Measurements from ENCODE around the gene TDRKH.

The TDRKH gene

GRCh38 chr1:151763990-151764389 is 26.3 kb downstream of the TDRKH start:
- no peak for TF ChIP-seq CTCF (IDR thresholded peaks at IDR 0.05; ENCODE audit: low read depth, low read length)
- peak; percentile 3 to 18 for DNase-seq (ENCODE audit: low read depth in 2 of 2)
- peak overlapping the region; percentile 81 to 85 for H3K4me3 ChIP-seq (replicated peaks in 1 of 2; ENCODE audit: low read depth in 2 of 2, low read length in 2 of 2)

GRCh38 chr1:151762941-151763921 is 27.1 kb downstream of the TDRKH start, which contains the start of gene MRPL9:
MRPL9 (minus strand) TSS chr1:151763496; CDS start chr1:151763479, 17 bp downstream.
- no peak for TF ChIP-seq CTCF (IDR thresholded peaks at IDR 0.05; ENCODE audit: low read depth, low read length)
- peak; percentile 80 to 82 for DNase-seq (ENCODE audit: low read depth in 2 of 2)
- H3K4me3 ChIP-seq (replicated peaks in 1 of 2; ENCODE audit: low read depth in 2 of 2, low read length in 2 of 2): peak within 1 kb of the TSS; percentile 81 to 85

- peak in 1 of 2 donors; percentile 4 for DNase-seq (ENCODE audit: low read depth in 2 of 2)
- TF ChIP-seq CTCF (IDR thresholded peaks at IDR 0.05; ENCODE audit: low read depth, low read length): no peak
- H3K4me3 ChIP-seq (replicated peaks in 1 of 2; ENCODE audit: low read depth in 2 of 2, low read length in 2 of 2): no peak overlapping the region
These were observed 29.5 kb downstream of the TDRKH start for GRCh38 chr1:151760597-151761385.

- DNase-seq (ENCODE audit: low read depth in 2 of 2): peak in 1 of 2 donors; percentile 10
- H3K4me3 ChIP-seq (replicated peaks in 1 of 2; ENCODE audit: low read depth in 2 of 2, low read length in 2 of 2): no peak overlapping the region
- TF ChIP-seq CTCF (IDR thresholded peaks at IDR 0.05; ENCODE audit: low read depth, low read length): no peak
These were observed 31.1 kb downstream of the TDRKH start for GRCh38 chr1:151759241-151759640.

GRCh38 chr1:151756291-151756690 is 34.0 kb downstream of the TDRKH start:
- TF ChIP-seq CTCF (IDR thresholded peaks at IDR 0.05; ENCODE audit: low read depth, low read length): no peak
- DNase-seq (ENCODE audit: low read depth in 2 of 2): peak; percentile 24 to 55
- no peak overlapping the region for H3K4me3 ChIP-seq (replicated peaks in 1 of 2; ENCODE audit: low read depth in 2 of 2, low read length in 2 of 2)

GRCh38 chr1:151741516-151741915 is 48.8 kb downstream of the TDRKH start:
- H3K4me3 ChIP-seq (replicated peaks in 1 of 2; ENCODE audit: low read depth in 2 of 2, low read length in 2 of 2): no peak overlapping the region
- no peak for TF ChIP-seq CTCF (IDR thresholded peaks at IDR 0.05; ENCODE audit: low read depth, low read length)
- DNase-seq (ENCODE audit: low read depth in 2 of 2): no peak

Data from cardiac fibroblast (primary cell).